ENCODE results near the gene PIK3R4.

DNA sequence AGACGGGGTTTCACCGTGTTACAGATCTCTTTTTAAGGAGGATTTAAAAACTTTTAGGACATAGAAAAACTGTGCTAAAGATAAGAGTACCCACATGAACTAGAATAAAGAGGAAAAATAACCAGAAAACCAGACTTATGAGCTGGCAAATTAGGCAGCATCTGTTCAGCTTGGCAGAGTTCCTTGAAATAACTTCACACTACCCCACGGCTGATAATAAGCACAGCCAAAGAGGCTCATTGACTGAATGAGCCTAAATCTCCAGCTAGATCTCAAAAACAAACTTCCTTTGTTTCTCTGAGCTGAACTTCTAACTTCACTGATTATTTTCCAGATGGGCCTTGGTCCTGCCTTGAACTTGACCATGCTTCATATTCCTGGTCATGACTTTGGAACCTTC is 26.7 kb upstream of the PIK3R4 start:
- TF ChIP-seq, protein P1, sequence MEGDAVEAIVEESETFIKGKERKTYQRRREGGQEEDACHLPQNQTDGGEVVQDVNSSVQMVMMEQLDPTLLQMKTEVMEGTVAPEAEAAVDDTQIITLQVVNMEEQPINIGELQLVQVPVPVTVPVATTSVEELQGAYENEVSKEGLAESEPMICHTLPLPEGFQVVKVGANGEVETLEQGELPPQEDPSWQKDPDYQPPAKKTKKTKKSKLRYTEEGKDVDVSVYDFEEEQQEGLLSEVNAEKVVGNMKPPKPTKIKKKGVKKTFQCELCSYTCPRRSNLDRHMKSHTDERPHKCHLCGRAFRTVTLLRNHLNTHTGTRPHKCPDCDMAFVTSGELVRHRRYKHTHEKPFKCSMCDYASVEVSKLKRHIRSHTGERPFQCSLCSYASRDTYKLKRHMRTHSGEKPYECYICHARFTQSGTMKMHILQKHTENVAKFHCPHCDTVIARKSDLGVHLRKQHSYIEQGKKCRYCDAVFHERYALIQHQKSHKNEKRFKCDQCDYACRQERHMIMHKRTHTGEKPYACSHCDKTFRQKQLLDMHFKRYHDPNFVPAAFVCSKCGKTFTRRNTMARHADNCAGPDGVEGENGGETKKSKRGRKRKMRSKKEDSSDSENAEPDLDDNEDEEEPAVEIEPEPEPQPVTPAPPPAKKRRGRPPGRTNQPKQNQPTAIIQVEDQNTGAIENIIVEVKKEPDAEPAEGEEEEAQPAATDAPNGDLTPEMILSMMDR (optimal IDR thresholded peaks at IDR 0.05 in 1 of 3, IDR thresholded peaks at IDR 0.05 in 1 of 3, conservative IDR thresholded peaks at IDR 0.05 in 1 of 3; ENCODE audit: extremely low read depth in 1 of 3, insufficient read depth in 2 of 3, low read length in 3 of 3) = no peak
- no peak for TF ChIP-seq EZH2 (IDR thresholded peaks at IDR 0.05; ENCODE audit: low read length)
